Spleen (tissue), 7 donors: ENCODE data around the gene NUP58.

Source experiments
- CTCF ChIP-seq, 11 experiments: fragments of 200-600 bp in 7 of 11; fragments of 450-650 bp in 4 of 11; sonication (generic) in 4 of 11; IDR thresholded peaks in 8 of 11; conservative IDR thresholded peaks in 3 of 11; 1 replicate in 7 of 11; 2 replicates in 4 of 11; pipeline versions ENCODE4 v1.4.0 to v1.8.0; 2016 to 2021; ENCODE audit warnings: antibody characterized with exemption in 11 of 11, inconsistent platforms in 4 of 11, mild to moderate bottlenecking in 1 of 11
- POLR2A ChIP-seq, 3 donors: fragments of 450-650 bp; IDR thresholded peaks; one replicate each; pipeline ENCODE4 v1.5.1; 2017; ENCODE audit warnings: antibody characterized with exemption in 3 of 3, mild to moderate bottlenecking in 1 of 3
- POLR2AphosphoS5 ChIP-seq, 3 donors: sonication (generic); formaldehyde crosslinking; IDR thresholded peaks; one replicate each; pipeline ENCODE4 v1.5.1; 2017; ENCODE audit warnings: antibody characterized with exemption in 3 of 3
- donor health status: DM: no; HTN: no; CAD: no; lungs with moderate emphysema.
- donor health status: DM: no; HTN: no; CAD: no.
- donor health status: DM: no; HTN: no; CAD: no.

GRCh38 chr13:25262261-25262660 is 39.2 kb upstream of the NUP58 start:
- TF ChIP-seq POLR2A (IDR thresholded peaks at IDR 0.05) = no peak
- TF ChIP-seq CTCF (IDR thresholded peaks at IDR 0.05 in 8 of 11, conservative IDR thresholded peaks at IDR 0.05 in 3 of 11) = no peak
- TF ChIP-seq POLR2AphosphoS5 (IDR thresholded peaks at IDR 0.05) = no peak
